Type B pancreatic cell (in vitro differentiated cells): ENCODE measurements around the gene RAB1B. TPM values are rescaled to one million over a fixed set of nuclear protein-coding genes. Genes with fewer than 3 reads are reported as not detected.

Source experiments
- DNase-seq: peaks from one replicate; pipeline ENCODE4 v3.0.0; 2021; ENCODE audit warnings: mixed read lengths; ENCODE audit not compliant: unreplicated experiment; ENCODE audit errors: extremely low spot score
- H3K27ac Mint-ChIP-seq: 2 replicates; pipeline ENCODE4 v1.8.0; 2021; ENCODE audit warnings: mild to moderate bottlenecking, mixed read lengths
- H3K27me3 Mint-ChIP-seq: 2 replicates; pipeline ENCODE4 v1.8.0; 2021; ENCODE audit warnings: mixed read lengths
- H3K36me3 Mint-ChIP-seq: 2 replicates; pipeline ENCODE4 v1.8.0; 2021; ENCODE audit warnings: mixed read lengths
- H3K4me1 Mint-ChIP-seq: one replicate; pipeline ENCODE4 v1.8.0; 2021; ENCODE audit warnings: mixed read lengths; ENCODE audit not compliant: unreplicated experiment
- H3K4me3 Mint-ChIP-seq: 2 replicates; pipeline ENCODE4 v1.8.0; 2021; ENCODE audit warnings: mild to moderate bottlenecking, mixed read lengths
- H3K9me3 Mint-ChIP-seq: 2 replicates; pipeline ENCODE4 v1.8.0; 2021; ENCODE audit warnings: mixed read lengths
- total RNA-seq: library from RNA; stranded (reverse); gene quantifications from 2 replicates; pipeline ENCODE4 v1.2.1, GENCODE V29; 2021; ENCODE audit warnings: low replicate concordance
- TF ChIP-seq, protein P1 (sequence below): fragments of 200-600 bp; sonication (generic); conservative IDR thresholded peaks from 2 replicates; pipeline ENCODE4 v1.5.0; 2021; ENCODE audit warnings: antibody characterized with exemption, mild to moderate bottlenecking

RAB1B gene
- total RNA-seq, 1 donor from 2014 or later, result 96.4 TPM

DNA sequence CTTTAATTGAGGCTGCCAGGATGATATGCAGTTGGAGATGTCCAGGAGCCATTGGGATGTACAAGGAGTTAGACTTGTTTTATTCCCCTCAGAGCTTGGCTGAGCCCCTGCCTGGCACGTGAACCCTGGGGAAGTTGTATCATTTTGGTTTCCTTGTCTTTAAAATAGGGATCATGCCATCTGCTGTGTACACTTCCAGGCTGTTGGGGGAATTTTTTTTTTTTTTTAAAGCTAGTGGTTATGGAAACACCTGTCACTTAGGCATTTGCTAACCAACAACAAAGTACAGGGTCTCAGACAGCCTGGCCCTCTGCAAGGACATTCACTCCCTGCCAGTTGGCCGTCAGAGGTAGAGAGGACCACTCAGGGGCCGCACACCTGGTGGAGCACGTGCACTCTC, 8.5 kb upstream of the RAB1B start:
- no peaks in the 10 kb centered on the region for H3K9me3 Mint-ChIP-seq
- peaks cover 13% of the 10 kb centered on the region for H3K4me1 Mint-ChIP-seq
- no peak for DNase-seq
- no peaks in the 10 kb centered on the region for H3K27me3 Mint-ChIP-seq
- H3K36me3 Mint-ChIP-seq, result peaks cover 3% of the 10 kb centered on the region
- H3K27ac Mint-ChIP-seq, result no peak overlapping the region
- TF ChIP-seq, protein P1, sequence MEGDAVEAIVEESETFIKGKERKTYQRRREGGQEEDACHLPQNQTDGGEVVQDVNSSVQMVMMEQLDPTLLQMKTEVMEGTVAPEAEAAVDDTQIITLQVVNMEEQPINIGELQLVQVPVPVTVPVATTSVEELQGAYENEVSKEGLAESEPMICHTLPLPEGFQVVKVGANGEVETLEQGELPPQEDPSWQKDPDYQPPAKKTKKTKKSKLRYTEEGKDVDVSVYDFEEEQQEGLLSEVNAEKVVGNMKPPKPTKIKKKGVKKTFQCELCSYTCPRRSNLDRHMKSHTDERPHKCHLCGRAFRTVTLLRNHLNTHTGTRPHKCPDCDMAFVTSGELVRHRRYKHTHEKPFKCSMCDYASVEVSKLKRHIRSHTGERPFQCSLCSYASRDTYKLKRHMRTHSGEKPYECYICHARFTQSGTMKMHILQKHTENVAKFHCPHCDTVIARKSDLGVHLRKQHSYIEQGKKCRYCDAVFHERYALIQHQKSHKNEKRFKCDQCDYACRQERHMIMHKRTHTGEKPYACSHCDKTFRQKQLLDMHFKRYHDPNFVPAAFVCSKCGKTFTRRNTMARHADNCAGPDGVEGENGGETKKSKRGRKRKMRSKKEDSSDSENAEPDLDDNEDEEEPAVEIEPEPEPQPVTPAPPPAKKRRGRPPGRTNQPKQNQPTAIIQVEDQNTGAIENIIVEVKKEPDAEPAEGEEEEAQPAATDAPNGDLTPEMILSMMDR, result no peak
- H3K4me3 Mint-ChIP-seq, result peak overlapping the region; percentile 31

DNA sequence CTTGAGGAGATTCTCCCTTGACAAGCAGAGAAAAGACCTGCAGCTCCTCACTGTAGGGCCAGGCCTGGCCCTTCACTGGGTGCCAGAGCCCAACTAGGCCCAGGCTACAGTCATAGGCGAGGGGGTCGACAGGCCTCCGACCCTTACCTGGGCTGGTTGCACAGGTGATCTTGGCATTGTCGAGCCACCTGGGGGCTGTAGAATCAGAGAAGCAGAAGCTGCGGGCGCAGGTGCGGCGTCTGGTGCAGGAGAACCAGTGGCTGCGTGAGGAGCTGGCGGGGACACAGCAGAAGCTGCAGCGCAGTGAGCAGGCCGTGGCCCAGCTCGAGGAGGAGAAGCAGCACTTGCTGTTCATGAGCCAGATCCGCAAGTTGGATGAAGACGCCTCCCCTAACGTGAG, 6.9 kb upstream of the RAB1B start:
- Mint-ChIP-seq H3K9me3 (no peaks in the 10 kb centered on the region), H3K27me3 (no peaks in the 10 kb centered on the region), H3K4me3 (no peak overlapping the region), H3K36me3 (peaks cover 3% of the 10 kb centered on the region), H3K4me1 (peaks cover 13% of the 10 kb centered on the region), H3K27ac (no peak overlapping the region)
- TF ChIP-seq, protein P1, result no peak
- no peak for DNase-seq

DNA sequence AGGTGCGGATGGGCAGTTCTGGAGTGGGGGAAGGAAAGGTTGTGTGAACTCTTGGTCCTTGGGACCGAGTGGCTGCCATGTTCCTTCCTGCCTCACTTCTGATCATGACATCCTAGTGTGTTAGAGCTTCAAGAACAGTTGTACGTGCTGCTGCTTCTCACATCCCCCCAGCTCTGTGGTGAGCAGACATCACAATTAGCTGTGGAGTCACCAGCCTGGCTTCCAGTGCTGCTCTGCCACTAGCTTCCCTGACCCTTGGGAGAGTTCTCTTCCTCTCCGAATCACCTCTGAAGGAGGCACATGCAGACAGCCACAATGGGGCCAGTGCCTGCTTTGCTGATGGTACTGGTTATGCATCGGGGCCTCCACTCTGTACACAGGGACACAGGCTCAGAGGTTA, 6.2 kb upstream of the RAB1B start:
- Mint-ChIP-seq H3K36me3 (peaks cover 3% of the 10 kb centered on the region), H3K27me3 (no peaks in the 10 kb centered on the region), H3K27ac (no peak overlapping the region), H3K4me1 (peaks cover 17% of the 10 kb centered on the region), H3K4me3 (no peak overlapping the region), H3K9me3 (no peaks in the 10 kb centered on the region)
- TF ChIP-seq, protein P1, result no peak
- no peak for DNase-seq

DNA sequence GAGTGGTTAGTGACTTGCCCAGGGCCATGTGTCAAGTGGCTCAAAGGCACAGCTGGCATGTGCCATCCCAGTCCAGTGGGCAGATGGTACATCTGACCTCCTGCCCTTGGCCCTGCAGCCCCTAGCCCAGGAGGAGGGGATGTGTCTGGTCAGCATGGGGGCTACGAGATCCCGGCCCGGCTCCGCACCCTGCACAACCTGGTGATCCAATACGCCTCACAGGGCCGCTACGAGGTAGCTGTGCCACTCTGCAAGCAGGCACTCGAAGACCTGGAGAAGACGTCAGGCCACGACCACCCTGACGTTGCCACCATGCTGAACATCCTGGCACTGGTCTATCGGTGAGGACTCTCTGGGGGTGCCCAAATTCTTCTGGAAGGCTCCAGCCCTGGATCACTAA, 5.7 kb upstream of the RAB1B start:
- DNase-seq, result no peak
- Mint-ChIP-seq H3K4me3 (no peak overlapping the region), H3K27me3 (no peaks in the 10 kb centered on the region), H3K36me3 (peaks cover 3% of the 10 kb centered on the region), H3K27ac (no peak overlapping the region), H3K4me1 (peaks cover 19% of the 10 kb centered on the region), H3K9me3 (no peaks in the 10 kb centered on the region)
- TF ChIP-seq, protein P1, result no peak

DNA sequence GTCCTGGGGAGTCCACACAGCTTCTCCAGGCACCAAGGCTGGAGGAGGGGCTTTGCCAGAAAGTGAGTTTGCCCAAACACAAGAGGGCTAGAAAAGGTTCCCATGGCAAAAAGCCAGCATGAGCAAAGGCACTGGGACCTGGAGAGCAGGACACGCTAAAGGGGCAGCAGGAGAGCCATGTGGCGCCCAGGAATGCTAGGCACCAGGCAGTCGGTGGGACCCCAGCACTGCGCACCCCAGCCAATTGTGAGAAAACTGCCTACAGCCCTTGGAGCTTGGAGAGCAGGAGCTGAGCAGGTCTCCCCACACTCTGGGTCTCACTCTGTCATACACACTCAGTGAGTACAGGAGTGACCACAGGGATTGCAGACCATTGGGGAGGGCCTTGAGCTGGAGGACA, 5.2 kb upstream of the RAB1B start:
- no peaks in the 10 kb centered on the region for H3K27me3 Mint-ChIP-seq
- H3K36me3 Mint-ChIP-seq, result peaks cover 3% of the 10 kb centered on the region
- H3K27ac Mint-ChIP-seq, result no peak overlapping the region
- H3K9me3 Mint-ChIP-seq, result no peaks in the 10 kb centered on the region
- H3K4me1 Mint-ChIP-seq, result peaks cover 19% of the 10 kb centered on the region
- TF ChIP-seq, protein P1, result no peak
- H3K4me3 Mint-ChIP-seq, result no peak overlapping the region
- DNase-seq, result no peak

DNA sequence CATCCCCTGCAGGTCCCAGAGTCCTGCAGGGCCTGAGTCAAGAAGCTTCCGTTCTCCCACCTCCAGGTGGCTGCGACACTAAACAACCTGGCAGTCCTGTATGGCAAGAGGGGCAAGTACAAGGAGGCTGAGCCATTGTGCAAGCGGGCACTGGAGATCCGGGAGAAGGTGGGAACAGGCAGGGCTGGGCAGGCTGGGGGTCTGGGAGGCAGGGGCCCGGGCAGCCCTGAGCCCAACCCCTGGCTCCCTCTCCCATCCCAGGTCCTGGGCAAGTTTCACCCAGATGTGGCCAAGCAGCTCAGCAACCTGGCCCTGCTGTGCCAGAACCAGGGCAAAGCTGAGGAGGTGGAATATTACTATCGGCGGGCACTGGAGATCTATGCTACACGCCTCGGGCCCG, 4.7 kb upstream of the RAB1B start:
- TF ChIP-seq, protein P1, result no peak
- peaks cover 16% of the 10 kb centered on the region for H3K4me1 Mint-ChIP-seq
- no peak overlapping the region for H3K27ac Mint-ChIP-seq
- DNase-seq, result no peak
- H3K9me3 Mint-ChIP-seq, result no peaks in the 10 kb centered on the region
- H3K4me3 Mint-ChIP-seq, result no peak overlapping the region
- no peaks in the 10 kb centered on the region for H3K27me3 Mint-ChIP-seq
- H3K36me3 Mint-ChIP-seq, result peaks cover 3% of the 10 kb centered on the region
